Measurements from ENCODE around the gene RAB5IF.
"Not testable (repeated sequence)": the region's sequence is repeated elsewhere in the genome, so short reads cannot be mapped to it uniquely, and the experiment has no call there.

The RAB5IF gene

GRCh38 chr20:36631646-36632045 lies 26.1 kb downstream of the RAB5IF start:
- DNase-seq = peak; percentile 40

- no peak for DNase-seq
These were observed 26.5 kb downstream of the RAB5IF start for GRCh38 chr20:36632147-36632486.

GRCh38 chr20:36632487-36633284 lies 27.1 kb downstream of the RAB5IF start:
- no peak for DNase-seq

DNA sequence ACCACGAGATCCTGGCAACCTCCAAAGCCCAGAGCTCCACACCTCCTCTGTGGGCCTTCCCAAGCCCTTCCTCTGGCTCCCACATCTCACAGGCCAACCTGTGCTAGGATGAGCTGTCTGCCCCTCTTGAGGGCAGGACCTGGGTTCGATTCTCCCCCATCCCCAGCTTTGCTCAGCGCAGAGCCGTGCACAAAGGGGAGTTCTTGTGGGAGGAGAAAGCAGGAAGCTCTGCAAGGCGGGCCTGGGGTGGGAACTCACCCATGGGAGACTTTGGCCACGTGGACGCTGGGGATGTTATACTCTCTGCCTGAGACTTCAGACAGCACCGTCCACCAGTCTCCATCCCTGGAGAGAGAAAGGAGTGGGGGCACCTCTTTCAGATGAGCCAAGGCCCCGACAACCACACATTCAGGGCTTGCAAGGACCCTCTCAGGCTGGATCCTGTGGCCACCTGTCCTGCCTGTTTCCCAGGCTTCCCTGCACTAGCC lies 27.8 kb downstream of the RAB5IF start:
- no peak for DNase-seq

DNA sequence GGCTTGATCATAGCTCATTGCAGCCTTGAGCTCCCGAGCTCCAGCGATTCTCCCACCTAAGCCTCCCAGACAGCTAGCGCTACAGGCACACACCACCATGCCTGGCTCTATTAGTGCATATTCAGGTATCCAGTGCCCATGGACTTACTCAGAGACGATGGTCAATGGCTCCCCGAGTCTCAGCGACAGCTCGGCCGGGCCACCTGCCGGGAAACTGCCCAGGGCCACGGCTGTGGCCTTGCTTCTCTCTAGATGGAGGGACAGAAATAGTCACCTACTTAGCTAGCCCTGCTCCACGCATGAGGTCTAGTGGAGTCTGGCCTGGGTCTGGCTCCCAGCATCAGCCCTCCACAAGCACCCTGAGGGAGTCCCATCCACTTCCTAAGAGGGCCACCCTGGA lies 28.8 kb downstream of the RAB5IF start:
- DNase-seq = no peak

DNA sequence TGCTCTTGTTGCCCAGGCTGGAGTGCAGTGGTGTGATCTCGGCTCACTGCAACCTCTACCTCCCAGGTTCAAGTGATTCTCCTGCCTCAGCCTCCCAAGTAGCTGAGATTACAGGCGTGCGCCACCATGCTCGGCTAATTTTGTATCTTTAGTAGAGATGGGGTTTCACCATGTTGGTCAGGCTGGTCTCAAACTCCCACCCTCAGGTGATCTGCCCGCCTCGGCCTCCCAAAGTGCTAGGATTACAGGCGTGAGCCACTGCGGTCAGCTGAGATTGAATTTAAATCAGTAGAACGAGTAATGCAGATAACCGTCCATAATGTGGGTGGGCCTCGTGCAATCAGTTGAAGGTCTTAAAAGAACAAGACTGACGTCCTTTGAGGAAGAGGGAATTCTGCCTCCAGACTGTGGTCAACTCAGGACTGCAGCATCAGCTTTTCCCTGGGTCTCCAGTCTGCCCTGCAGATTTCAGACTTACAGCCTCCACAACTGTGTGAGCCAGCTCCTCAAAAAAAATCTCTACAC lies 33.4 kb downstream of the RAB5IF start:
- DNase-seq = not testable (repeated sequence)

GRCh38 chr20:36641506-36641843 lies 35.9 kb downstream of the RAB5IF start:
- DNase-seq = no peak

GRCh38 chr20:36642136-36642535 lies 36.6 kb downstream of the RAB5IF start:
- peak; percentile 16 for DNase-seq

- DNase-seq = no peak
These were observed 38.6 kb downstream of the RAB5IF start for GRCh38 chr20:36644032-36644705.

- DNase-seq = no peak
These were observed 39.1 kb downstream of the RAB5IF start for GRCh38 chr20:36644706-36645095.

- DNase-seq = no peak
These were observed 39.8 kb downstream of the RAB5IF start for GRCh38 chr20:36645353-36645752.

DNA sequence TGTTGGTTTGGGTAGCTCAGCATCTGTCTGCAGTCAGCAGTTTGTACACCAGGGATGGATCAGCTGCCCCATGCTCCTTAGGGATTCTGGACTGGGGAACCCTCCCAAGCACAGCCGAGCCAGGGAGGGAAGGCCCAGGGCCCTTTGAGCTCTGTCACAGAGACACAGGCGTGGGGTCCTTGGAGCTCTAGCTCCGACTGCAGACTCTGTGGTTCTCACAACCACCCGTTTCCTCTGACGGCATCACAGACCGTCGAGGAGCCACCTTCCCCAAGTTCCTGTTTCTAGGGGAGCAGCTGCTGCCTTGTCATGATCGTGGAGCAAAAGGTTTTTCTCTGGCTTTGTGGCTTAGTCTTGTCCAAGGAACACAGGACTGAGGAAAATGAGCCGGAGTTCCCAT lies 40.4 kb downstream of the RAB5IF start, which contains the start of gene SLA2:
TSS of gene SLA2 (minus strand) at position 199 of the 400 bp plus-strand sequence. CDS start 4,861 bp downstream, outside the sequence.
- peak; percentile 75 for DNase-seq

- DNase-seq = no peak
These were observed 41.1 kb downstream of the RAB5IF start for GRCh38 chr20:36646678-36647077.

GRCh38 chr20:36647196-36648121 lies 41.9 kb downstream of the RAB5IF start:
- no peak for DNase-seq

GRCh38 chr20:36653456-36653855 lies 47.9 kb downstream of the RAB5IF start:
- no peak for DNase-seq

GRCh38 chr20:36654506-36654905 lies 48.9 kb downstream of the RAB5IF start:
- DNase-seq = no peak

DNA sequence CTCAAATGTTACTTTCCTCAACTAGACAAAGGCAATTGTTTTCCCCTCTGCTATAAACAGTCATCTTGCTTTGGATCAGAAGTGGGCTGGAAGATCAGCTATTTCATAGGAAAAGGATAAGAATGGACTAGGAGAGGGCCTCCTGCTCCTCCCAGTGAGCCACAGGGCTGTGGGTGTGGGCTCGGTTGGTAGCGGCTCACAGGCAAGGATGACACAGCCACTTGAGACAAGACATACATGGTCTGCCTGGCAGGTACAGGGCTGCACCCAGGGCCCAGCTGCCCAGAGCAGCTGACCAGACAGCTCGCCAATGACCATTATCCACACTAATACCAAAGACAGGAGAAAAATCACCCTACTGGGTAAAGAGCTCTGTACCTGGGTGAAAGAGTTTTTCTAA lies 49.4 kb downstream of the RAB5IF start:
- DNase-seq = no peak

DNA sequence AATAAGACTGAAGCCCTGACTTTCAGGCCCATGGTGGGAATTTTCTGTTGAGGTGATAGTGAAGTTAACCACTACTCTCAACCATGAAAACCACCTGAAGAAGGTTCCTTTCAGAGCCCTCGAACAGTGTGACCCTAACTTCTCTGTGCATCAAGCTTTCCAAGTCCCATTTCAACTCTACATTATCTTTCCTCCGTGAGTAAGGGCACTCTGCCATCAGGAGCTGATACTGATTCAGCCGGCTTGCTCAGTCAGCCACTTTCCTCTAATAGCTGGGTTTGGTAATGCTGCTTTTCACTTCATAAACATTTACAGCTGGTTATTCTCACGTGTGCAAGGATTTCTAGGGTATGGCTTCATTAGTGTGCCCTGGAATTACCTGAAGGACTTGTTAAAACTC lies 51.2 kb downstream of the RAB5IF start:
- DNase-seq = no peak

DNA sequence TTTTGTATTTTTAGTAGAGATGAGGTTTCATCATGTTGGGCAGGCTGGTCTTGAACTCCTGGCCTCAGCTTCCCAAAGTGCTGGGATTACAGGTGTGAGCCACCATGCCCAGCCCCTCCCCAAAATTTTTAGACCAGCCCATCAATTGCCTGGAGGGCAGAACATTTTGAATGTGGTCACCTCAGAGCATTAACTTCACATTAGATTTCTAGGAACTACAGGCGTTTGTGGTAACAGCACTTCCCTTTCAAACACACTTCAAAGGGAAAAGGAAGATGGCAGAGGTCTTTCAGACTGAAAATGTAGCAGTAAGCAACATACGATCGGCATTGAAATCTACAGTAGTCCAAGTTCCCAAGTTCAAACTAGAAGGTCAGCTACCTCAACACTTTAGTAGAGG lies 52.7 kb downstream of the RAB5IF start:
- DNase-seq = no peak

Data from suppressor macrophage treated with lipopolysaccharide for 4 hours (primary cell).